BLaER1 treated with 17β-estradiol and CSF1 and Interleukin-3, amounts not matched to agents 10 nM and 100 nM (cell line): ENCODE data around the gene BRME1.
A peak's percentile ranks its signal among the peaks of the same experiment; 100 is the strongest.
"Not testable (repeated sequence)": the region's sequence is repeated elsewhere in the genome, so short reads cannot be mapped to it uniquely, and the experiment has no call there.

Experiments used
- H3K27ac ChIP-seq, 11 experiments: shearing (Covaris generic); formaldehyde crosslinking; 2 replicates each; pipeline ENCODE4 v1.8.1; 2022
- H3K27me3 ChIP-seq, 11 experiments: shearing (Covaris generic); formaldehyde crosslinking; 2 replicates each; pipeline ENCODE4 v1.8.1; 2022
- H3K36me3 ChIP-seq, 11 experiments: shearing (Covaris generic); formaldehyde crosslinking; 2 replicates each; pipeline ENCODE4 v1.8.1; 2022
- H3K4me1 ChIP-seq, 10 experiments: shearing (Covaris generic); formaldehyde crosslinking; 2 replicates each; pipeline ENCODE4 v1.8.1; 2022
- H3K4me2 ChIP-seq, 11 experiments: shearing (Covaris generic); formaldehyde crosslinking; 2 replicates each; pipeline ENCODE4 v1.8.1; 2022
- H3K4me3 ChIP-seq, 10 experiments: shearing (Covaris generic); formaldehyde crosslinking; 2 replicates each; pipeline ENCODE4 v1.8.1; 2022
- H3K9ac ChIP-seq, 11 experiments: shearing (Covaris generic); formaldehyde crosslinking; 2 replicates each; pipeline ENCODE4 v1.8.1; 2022
- H3K9me3 ChIP-seq, 11 experiments: shearing (Covaris generic); formaldehyde crosslinking; replicated peaks in 1 of 11; 2 replicates each; pipeline ENCODE4 v1.8.1; 2022
- H4K20me1 ChIP-seq, 11 experiments: shearing (Covaris generic); formaldehyde crosslinking; 2 replicates each; pipeline ENCODE4 v1.8.1; 2022
- Cebpa-rat ChIP-seq, 11 experiments: shearing (Covaris generic); IDR thresholded peaks; 2 replicates each; pipeline ENCODE4 v1.8.1; 2022

The BRME1 gene

GRCh38 chr19:13931391-13932148 is 25.7 kb upstream of the BRME1 start:
- Histone ChIP-seq H3K36me3 (peaks cover 26 to 42% (median 38%) of the 10 kb centered on the region in 11 experiments), H3K4me3 (no peak overlapping the region), H3K27ac (no peak overlapping the region), H3K27me3 (no peaks in the 10 kb centered on the region), H3K9ac (no peak overlapping the region), H3K4me2 (no peak overlapping the region), H4K20me1 (peaks cover 0 to 18% (median 0%) of the 10 kb centered on the region in 11 experiments; a peak in 5 of 22 replicates), H3K4me1 (peaks cover 0 to 21% (median 11%) of the 10 kb centered on the region in 10 experiments; a peak in 13 of 20 replicates), H3K9me3 (no peaks in the 10 kb centered on the region)
- TF ChIP-seq Cebpa-rat (IDR thresholded peaks at IDR 0.05) = no peak

GRCh38 chr19:13930402-13930801 is 24.5 kb upstream of the BRME1 start:
- Histone ChIP-seq H3K27ac (no peak overlapping the region; a peak in 1 of 22 replicates), H3K9ac (0 out of 22 replicates have a peak overlapping the region, but pooled peaks of 1 of the 11 experiments have one; percentile 18)
- TF ChIP-seq Cebpa-rat (IDR thresholded peaks at IDR 0.05) = no peak

GRCh38 chr19:13929956-13930355 is 24.0 kb upstream of the BRME1 start:
- Histone ChIP-seq H3K9ac (no peak overlapping the region), H3K36me3 (peaks cover 39 to 57% (median 52%) of the 10 kb centered on the region in 11 experiments), H3K27ac (no peak overlapping the region), H3K9me3 (no peaks in the 10 kb centered on the region), H3K27me3 (no peaks in the 10 kb centered on the region), H3K4me2 (no peak overlapping the region), H4K20me1 (peaks cover 0 to 19% (median 0%) of the 10 kb centered on the region in 11 experiments; a peak in 5 of 22 replicates), H3K4me1 (peaks cover 0 to 15% (median 6%) of the 10 kb centered on the region in 10 experiments; a peak in 10 of 20 replicates), H3K4me3 (no peak overlapping the region)
- TF ChIP-seq Cebpa-rat (IDR thresholded peaks at IDR 0.05) = no peak

More at GRCh38 chr19:13930402-13930801, 24.5 kb upstream of the BRME1 start:
- H3K4me2 ChIP-seq = no peak overlapping the region
- H3K27me3 ChIP-seq = no peaks in the 10 kb centered on the region
- H3K9me3 ChIP-seq = no peaks in the 10 kb centered on the region
- peaks cover 0 to 16% (median 6%) of the 10 kb centered on the region in 10 experiments; a peak in 10 of 20 replicates for H3K4me1 ChIP-seq
- H3K36me3 ChIP-seq = peaks cover 34 to 52% (median 47%) of the 10 kb centered on the region in 11 experiments
- peaks cover 0 to 19% (median 0%) of the 10 kb centered on the region in 11 experiments; a peak in 5 of 22 replicates for H4K20me1 ChIP-seq
- H3K4me3 ChIP-seq = no peak overlapping the region

GRCh38 chr19:13929340-13929739 is 23.4 kb upstream of the BRME1 start:
- H3K4me2 ChIP-seq = no peak overlapping the region
- TF ChIP-seq Cebpa-rat (IDR thresholded peaks at IDR 0.05) = no peak

GRCh38 chr19:13926715-13927114 is 20.8 kb upstream of the BRME1 start:
- Histone ChIP-seq H3K27me3 (no peaks in the 10 kb centered on the region), H3K4me1 (peaks cover 0 to 15% (median 6%) of the 10 kb centered on the region in 10 experiments; a peak in 10 of 20 replicates), H3K9ac (peak overlapping the region in 1 of 11 experiments; percentile 8; a peak in 1 of 22 replicates), H3K9me3 (no peaks in the 10 kb centered on the region), H3K27ac (peak overlapping the region in 2 of 11 experiments; percentile 20 to 32; a peak in 4 of 22 replicates), H3K36me3 (peaks cover 70 to 89% (median 82%) of the 10 kb centered on the region in 11 experiments), H4K20me1 (peaks cover 0 to 13% (median 0%) of the 10 kb centered on the region in 11 experiments; a peak in 4 of 22 replicates), H3K4me2 (peak overlapping the region in 5 of 11 experiments; percentile 22 to 63 (median 57); a peak in 9 of 22 replicates), H3K4me3 (no peak overlapping the region)
- no peak for TF ChIP-seq Cebpa-rat (IDR thresholded peaks at IDR 0.05)

More at GRCh38 chr19:13929340-13929739, 23.4 kb upstream of the BRME1 start:
- Histone ChIP-seq H4K20me1 (peaks cover 0 to 19% (median 0%) of the 10 kb centered on the region in 11 experiments; a peak in 5 of 22 replicates), H3K9me3 (no peaks in the 10 kb centered on the region), H3K4me1 (peaks cover 0 to 15% (median 6%) of the 10 kb centered on the region in 10 experiments; a peak in 10 of 20 replicates), H3K27ac (no peak overlapping the region), H3K4me3 (no peak overlapping the region), H3K36me3 (peaks cover 45 to 63% (median 57%) of the 10 kb centered on the region in 11 experiments), H3K27me3 (no peaks in the 10 kb centered on the region), H3K9ac (no peak overlapping the region)

- peaks cover 0 to 13% (median 0%) of the 10 kb centered on the region in 11 experiments; a peak in 4 of 22 replicates for H4K20me1 ChIP-seq
- peaks cover 75 to 90% (median 82%) of the 10 kb centered on the region in 11 experiments for H3K36me3 ChIP-seq
- H3K4me3 ChIP-seq = no peak overlapping the region
- TF ChIP-seq Cebpa-rat (IDR thresholded peaks at IDR 0.05) = no peak
- peaks cover under 1 to 6% (median 4%) of the 10 kb centered on the region in 11 experiments; a peak in 21 of 22 replicates for H3K9me3 ChIP-seq
- no peak overlapping the region for H3K9ac ChIP-seq
- H3K4me2 ChIP-seq = peak overlapping the region in 5 of 11 experiments; percentile 22 to 63 (median 57); a peak in 7 of 22 replicates
- no peaks in the 10 kb centered on the region for H3K27me3 ChIP-seq
- H3K27ac ChIP-seq = peak overlapping the region in 2 of 11 experiments; percentile 20 to 32; a peak in 2 of 22 replicates
- peaks cover 0 to 15% (median 6%) of the 10 kb centered on the region in 10 experiments; a peak in 10 of 20 replicates for H3K4me1 ChIP-seq
Observed at GRCh38 chr19:13926010-13926409, 20.1 kb upstream of the BRME1 start.

GRCh38 chr19:13923194-13923987 is 17.5 kb upstream of the BRME1 start:
- H3K36me3 ChIP-seq = peaks cover 91 to 96% (median 94%) of the 10 kb centered on the region in 11 experiments
- H3K9ac ChIP-seq = no peak overlapping the region
- peaks cover 7 to 16% (median 11%) of the 10 kb centered on the region in 11 experiments; a peak in 21 of 22 replicates for H3K9me3 ChIP-seq
- H3K27me3 ChIP-seq = no peaks in the 10 kb centered on the region
- peaks cover 0 to 6% (median 0%) of the 10 kb centered on the region in 11 experiments; a peak in 2 of 22 replicates for H4K20me1 ChIP-seq
- no peak for TF ChIP-seq Cebpa-rat (IDR thresholded peaks at IDR 0.05)
- no peak overlapping the region for H3K4me3 ChIP-seq
- H3K4me2 ChIP-seq = no peak overlapping the region
- H3K27ac ChIP-seq = no peak overlapping the region
- H3K4me1 ChIP-seq = peaks cover 0 to 15% (median 6%) of the 10 kb centered on the region in 10 experiments; a peak in 9 of 20 replicates

- Histone ChIP-seq H3K36me3 (peaks cover 89 to 97% (median 94%) of the 10 kb centered on the region in 11 experiments), H3K4me1 (peaks cover 0 to 12% (median 5%) of the 10 kb centered on the region in 10 experiments; a peak in 9 of 20 replicates), H3K9me3 (peaks cover 7 to 16% (median 11%) of the 10 kb centered on the region in 11 experiments; a peak in 21 of 22 replicates)
- H4K20me1 ChIP-seq, H3K9ac ChIP-seq, H3K27ac ChIP-seq, H3K4me2 ChIP-seq, H3K4me3 ChIP-seq, H3K27me3 ChIP-seq: not testable (repeated sequence)
Observed at GRCh38 chr19:13922118-13922517, 16.2 kb upstream of the BRME1 start.
